ENCODE measurements around the gene NUMB.

NUMB gene

DNA sequence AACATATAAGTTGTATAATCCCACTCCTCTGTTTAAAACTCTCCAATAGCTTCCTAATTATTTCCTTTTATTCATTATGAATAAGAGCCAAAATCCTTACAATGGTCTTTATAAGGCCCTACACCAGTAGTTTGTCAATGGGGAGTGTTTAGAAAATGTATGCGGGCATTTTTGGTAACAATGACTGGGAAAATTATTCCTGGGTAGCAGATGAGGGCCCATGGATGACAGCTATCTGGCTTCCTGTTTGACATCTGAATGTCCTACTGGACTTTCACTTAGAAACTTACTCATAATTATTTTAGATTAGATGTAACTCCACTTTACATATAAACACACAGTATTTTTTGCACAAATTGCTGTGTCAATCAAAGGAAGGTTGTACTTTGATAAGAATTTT is 119.8 kb downstream of the NUMB start:
- TF ChIP-seq, protein P1, sequence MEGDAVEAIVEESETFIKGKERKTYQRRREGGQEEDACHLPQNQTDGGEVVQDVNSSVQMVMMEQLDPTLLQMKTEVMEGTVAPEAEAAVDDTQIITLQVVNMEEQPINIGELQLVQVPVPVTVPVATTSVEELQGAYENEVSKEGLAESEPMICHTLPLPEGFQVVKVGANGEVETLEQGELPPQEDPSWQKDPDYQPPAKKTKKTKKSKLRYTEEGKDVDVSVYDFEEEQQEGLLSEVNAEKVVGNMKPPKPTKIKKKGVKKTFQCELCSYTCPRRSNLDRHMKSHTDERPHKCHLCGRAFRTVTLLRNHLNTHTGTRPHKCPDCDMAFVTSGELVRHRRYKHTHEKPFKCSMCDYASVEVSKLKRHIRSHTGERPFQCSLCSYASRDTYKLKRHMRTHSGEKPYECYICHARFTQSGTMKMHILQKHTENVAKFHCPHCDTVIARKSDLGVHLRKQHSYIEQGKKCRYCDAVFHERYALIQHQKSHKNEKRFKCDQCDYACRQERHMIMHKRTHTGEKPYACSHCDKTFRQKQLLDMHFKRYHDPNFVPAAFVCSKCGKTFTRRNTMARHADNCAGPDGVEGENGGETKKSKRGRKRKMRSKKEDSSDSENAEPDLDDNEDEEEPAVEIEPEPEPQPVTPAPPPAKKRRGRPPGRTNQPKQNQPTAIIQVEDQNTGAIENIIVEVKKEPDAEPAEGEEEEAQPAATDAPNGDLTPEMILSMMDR (conservative IDR thresholded peaks at IDR 0.05; ENCODE audit: low read depth, low read length) = no peak
- Histone ChIP-seq H4K20me1 (ENCODE audit: insufficient read depth) (no peaks in the 10 kb centered on the region), H3K27ac (no peak overlapping the region), H2AFZ (ENCODE audit: low read depth) (no peak overlapping the region), H3K9ac (no peak overlapping the region), H3K36me3 (ENCODE audit: insufficient read depth) (no peaks in the 10 kb centered on the region), H3K27me3 (ENCODE audit: insufficient read depth, low read depth) (no peaks in the 10 kb centered on the region), H3K4me2 (no peak overlapping the region), H3K4me1 (ENCODE audit: low read depth, poor library complexity, severe bottlenecking) (no peaks in the 10 kb centered on the region), H3K79me2 (ENCODE audit: insufficient read depth, low read depth) (no peaks in the 10 kb centered on the region), H3K4me3 (IDR thresholded peaks at IDR 0.05; ENCODE audit: insufficient read depth, low read depth, low read length) (no peak overlapping the region)

DNA sequence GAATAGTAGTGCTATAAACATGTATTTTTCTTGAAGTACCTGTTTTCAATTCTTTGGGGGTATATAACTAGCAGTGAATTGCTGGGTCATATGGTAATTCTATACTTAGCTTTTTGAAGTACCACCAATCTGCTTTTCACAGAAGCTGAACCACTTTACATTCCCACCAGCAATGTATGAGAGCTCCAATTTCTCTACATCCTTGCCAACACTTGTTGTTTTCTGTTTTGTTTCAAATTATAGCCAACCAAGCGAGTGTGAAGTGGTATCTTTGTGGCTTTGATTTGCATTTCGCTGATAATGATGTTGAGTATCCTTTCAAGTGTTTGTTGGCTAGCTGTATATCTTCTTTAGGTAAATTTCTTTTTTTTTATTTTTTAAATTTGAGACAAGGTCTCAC is 125.3 kb downstream of the NUMB start:
- no peaks in the 10 kb centered on the region for H3K27me3 ChIP-seq (ENCODE audit: insufficient read depth, low read depth)
- TF ChIP-seq, protein P1 (conservative IDR thresholded peaks at IDR 0.05; ENCODE audit: low read depth, low read length) = no peak
- no peak overlapping the region for H3K27ac ChIP-seq
- no peaks in the 10 kb centered on the region for H3K4me1 ChIP-seq (ENCODE audit: low read depth, poor library complexity, severe bottlenecking)
- H4K20me1 ChIP-seq (ENCODE audit: insufficient read depth) = no peaks in the 10 kb centered on the region
- no peak overlapping the region for H3K9ac ChIP-seq
- no peaks in the 10 kb centered on the region for H3K36me3 ChIP-seq (ENCODE audit: insufficient read depth)
- no peak overlapping the region for H2AFZ ChIP-seq (ENCODE audit: low read depth)
- no peak overlapping the region for H3K4me2 ChIP-seq
- no peak overlapping the region for H3K4me3 ChIP-seq (IDR thresholded peaks at IDR 0.05; ENCODE audit: insufficient read depth, low read depth, low read length)
- H3K79me2 ChIP-seq (ENCODE audit: insufficient read depth, low read depth) = no peaks in the 10 kb centered on the region

DNA sequence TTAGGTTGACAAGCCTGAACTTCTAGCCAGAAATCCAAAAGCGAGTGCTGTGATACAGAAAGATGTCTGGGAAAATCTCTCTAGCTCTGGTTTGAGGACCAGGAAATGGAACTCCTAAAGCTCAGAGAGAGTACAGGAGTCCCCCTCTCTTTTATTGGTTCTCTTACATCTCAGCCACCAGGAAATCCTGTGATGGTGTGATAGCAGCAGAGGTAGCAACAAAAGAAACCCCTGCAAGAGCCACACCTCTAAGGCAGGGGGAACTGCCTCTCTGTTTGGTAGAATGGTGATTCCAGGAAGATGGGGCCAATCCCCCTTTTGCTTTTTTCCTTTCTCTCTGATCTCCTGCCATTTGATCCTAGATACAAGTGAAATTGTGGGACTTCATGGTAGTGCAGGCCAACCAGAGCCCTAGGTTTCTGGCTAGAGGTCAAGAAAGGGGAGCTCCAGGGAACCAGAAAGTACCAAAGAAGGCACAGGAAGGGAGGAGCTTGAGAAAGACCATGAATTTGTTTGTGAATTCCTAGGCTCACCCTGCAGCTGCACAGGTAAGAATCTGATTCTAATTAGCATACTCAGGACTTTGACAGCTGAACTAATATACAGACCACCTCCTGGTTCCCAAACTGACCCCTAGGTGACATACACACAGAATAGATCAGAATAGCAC is 132.6 kb downstream of the NUMB start:
- H3K9ac ChIP-seq = no peak overlapping the region
- H3K4me1 ChIP-seq (ENCODE audit: low read depth, poor library complexity, severe bottlenecking) = no peaks in the 10 kb centered on the region
- H3K4me3 ChIP-seq (IDR thresholded peaks at IDR 0.05; ENCODE audit: insufficient read depth, low read depth, low read length) = no peak overlapping the region
- no peaks in the 10 kb centered on the region for H4K20me1 ChIP-seq (ENCODE audit: insufficient read depth)
- TF ChIP-seq, protein P1 (conservative IDR thresholded peaks at IDR 0.05; ENCODE audit: low read depth, low read length) = no peak
- H3K27ac ChIP-seq = no peak overlapping the region
- no peak overlapping the region for H2AFZ ChIP-seq (ENCODE audit: low read depth)
- H3K36me3 ChIP-seq (ENCODE audit: insufficient read depth) = no peaks in the 10 kb centered on the region
- H3K27me3 ChIP-seq (ENCODE audit: insufficient read depth, low read depth) = no peaks in the 10 kb centered on the region
- no peak overlapping the region for H3K4me2 ChIP-seq
- no peaks in the 10 kb centered on the region for H3K79me2 ChIP-seq (ENCODE audit: insufficient read depth, low read depth)

DNA sequence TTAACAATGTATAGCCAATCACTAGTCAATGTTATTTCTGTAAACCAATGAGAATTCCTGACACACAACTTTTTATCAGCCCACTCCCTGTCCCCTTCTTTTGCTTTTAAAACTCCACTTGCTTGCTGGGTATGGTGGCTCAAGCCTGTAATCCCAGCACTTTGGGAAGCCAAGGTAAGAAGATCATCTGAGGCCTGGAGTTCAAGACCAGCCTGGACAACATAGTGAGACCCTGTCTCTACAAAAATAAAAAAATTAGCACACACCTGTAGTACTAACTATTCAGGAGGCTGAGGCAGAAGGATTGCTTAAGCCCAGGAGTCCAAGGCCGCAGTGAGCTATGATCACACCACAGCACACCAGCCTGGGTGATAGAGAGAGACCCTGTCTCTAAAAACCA is 133.3 kb downstream of the NUMB start:
- Histone ChIP-seq H3K27me3 (ENCODE audit: insufficient read depth, low read depth) (no peaks in the 10 kb centered on the region), H3K9ac (no peak overlapping the region), H3K79me2 (ENCODE audit: insufficient read depth, low read depth) (no peaks in the 10 kb centered on the region), H3K36me3 (ENCODE audit: insufficient read depth) (no peaks in the 10 kb centered on the region), H3K4me3 (IDR thresholded peaks at IDR 0.05; ENCODE audit: insufficient read depth, low read depth, low read length) (no peak overlapping the region), H3K27ac (no peak overlapping the region), H2AFZ (ENCODE audit: low read depth) (no peak overlapping the region), H3K4me1 (ENCODE audit: low read depth, poor library complexity, severe bottlenecking) (no peaks in the 10 kb centered on the region), H4K20me1 (ENCODE audit: insufficient read depth) (no peaks in the 10 kb centered on the region), H3K4me2 (no peak overlapping the region)
- TF ChIP-seq, protein P1 (conservative IDR thresholded peaks at IDR 0.05; ENCODE audit: low read depth, low read length) = no peak
